H9 (cell line): ENCODE measurements around the gene COG4. TPM values are rescaled to one million over a fixed set of nuclear protein-coding genes. Genes with fewer than 3 reads are reported as not detected.

Experiments
- DNase-seq: peaks from one replicate; pipeline ENCODE4 v3.0.0-alpha.2; 2017
- H2AFZ ChIP-seq: one replicate; pipeline ENCODE4 v1.6.1; 2013; ENCODE audit warnings: mild to moderate bottlenecking, low read length, control low read depth, moderate library complexity
- H2AK5ac ChIP-seq: 2 replicates; pipeline ENCODE4 v1.6.1; 2013; ENCODE audit warnings: low read length, control low read depth, mixed read lengths; ENCODE audit not compliant: insufficient read length
- H2BK120ac ChIP-seq: one replicate; pipeline ENCODE4 v1.6.1; 2013; ENCODE audit warnings: low read depth, mild to moderate bottlenecking, low read length, control low read depth, inconsistent platforms; ENCODE audit not compliant: poor library complexity, severe bottlenecking
- H2BK12ac ChIP-seq: 2 replicates; pipeline ENCODE4 v1.6.1; 2013; ENCODE audit warnings: low read length, control low read depth, mixed read lengths, low read depth; ENCODE audit not compliant: insufficient read length
- H2BK15ac ChIP-seq: 2 replicates; pipeline ENCODE4 v1.6.1; 2013; ENCODE audit warnings: low read depth, low read length, control low read depth
- H2BK20ac ChIP-seq: one replicate; pipeline ENCODE4 v1.6.1; 2013; ENCODE audit warnings: low read depth, mild to moderate bottlenecking, low read length, control low read depth, inconsistent platforms; ENCODE audit not compliant: poor library complexity, severe bottlenecking
- H2BK5ac ChIP-seq: 2 replicates; pipeline ENCODE4 v1.6.1; 2013; ENCODE audit warnings: low read length, control low read depth, mixed read lengths; ENCODE audit not compliant: insufficient read length
- H3K14ac ChIP-seq: 2 replicates; pipeline ENCODE4 v1.6.1; 2013; ENCODE audit warnings: low read length, control low read depth; ENCODE audit not compliant: insufficient read depth
- H3K18ac ChIP-seq: 2 replicates; pipeline ENCODE4 v1.6.1; 2013; ENCODE audit warnings: low read depth, mild to moderate bottlenecking, mixed read lengths, low read length, control low read depth; ENCODE audit not compliant: insufficient read length
- H3K23ac ChIP-seq: 2 replicates; pipeline ENCODE4 v1.6.1; 2013; ENCODE audit warnings: low read length, control low read depth, mixed read lengths, low read depth; ENCODE audit not compliant: insufficient read length
- H3K23me2 ChIP-seq: 2 replicates; pipeline ENCODE4 v1.6.1; 2013; ENCODE audit warnings: low read depth, mild to moderate bottlenecking, mixed read lengths, low read length, control low read depth; ENCODE audit not compliant: insufficient read length, poor library complexity, severe bottlenecking
- H3K27ac ChIP-seq: 2 replicates; pipeline ENCODE4 v1.5.1; 2013; ENCODE audit warnings: low read length, control low read depth, mixed read lengths, low read depth; ENCODE audit not compliant: insufficient read length
- H3K27me3 ChIP-seq: 2 replicates; pipeline ENCODE4 v1.6.1; 2013; ENCODE audit warnings: low read length, control low read depth, inconsistent platforms; ENCODE audit not compliant: insufficient read depth
- H3K4ac ChIP-seq: 2 replicates; pipeline ENCODE4 v1.6.1; 2013; ENCODE audit warnings: low read depth, mild to moderate bottlenecking, control low read depth, inconsistent platforms, low read length, moderate library complexity
- H3K4me1 ChIP-seq: 2 replicates; pipeline ENCODE4 v1.6.1; 2013; ENCODE audit warnings: low read length, control low read depth, inconsistent platforms; ENCODE audit not compliant: insufficient read depth
- H3K4me2 ChIP-seq: 2 replicates; pipeline ENCODE4 v1.6.1; 2013; ENCODE audit warnings: low read length, control low read depth, mixed read lengths; ENCODE audit not compliant: insufficient read length, insufficient read depth
- H3K56ac ChIP-seq: 2 replicates; pipeline ENCODE4 v1.6.1; 2013; ENCODE audit warnings: low read depth, mild to moderate bottlenecking, mixed read lengths, low read length, control low read depth; ENCODE audit not compliant: insufficient read length
- H3K79me1 ChIP-seq: 2 replicates; pipeline ENCODE4 v1.6.1; 2013; ENCODE audit warnings: low read depth, mild to moderate bottlenecking, moderate library complexity, low read length, control low read depth, inconsistent platforms; ENCODE audit not compliant: insufficient read depth, poor library complexity, severe bottlenecking
- H3K79me2 ChIP-seq: 2 replicates; pipeline ENCODE4 v1.6.1; 2013; ENCODE audit warnings: low read length, control low read depth, inconsistent platforms; ENCODE audit not compliant: insufficient read depth
- H3K9ac ChIP-seq: 2 replicates; pipeline ENCODE4 v1.6.1; 2013; ENCODE audit warnings: low read length, control low read depth, mixed read lengths; ENCODE audit not compliant: insufficient read length; ENCODE audit errors: extremely low read depth
- H3K9me3 ChIP-seq: one replicate; pipeline ENCODE4 v1.6.1; 2013; ENCODE audit warnings: low read depth, low read length, inconsistent platforms; ENCODE audit not compliant: control insufficient read depth
- H3T11ph ChIP-seq: one replicate; pipeline ENCODE4 v1.6.1; 2013; ENCODE audit warnings: mild to moderate bottlenecking, low read length, control low read depth, inconsistent platforms
- H4K20me1 ChIP-seq: one replicate; pipeline ENCODE4 v1.6.1; 2013; ENCODE audit not compliant: control insufficient read depth, insufficient read length, insufficient read depth
- H4K5ac ChIP-seq: 2 replicates; pipeline ENCODE4 v1.6.1; 2013; ENCODE audit warnings: low read depth, mild to moderate bottlenecking, mixed read lengths, low read length, control low read depth; ENCODE audit not compliant: insufficient read length
- H4K8ac ChIP-seq: replicated peaks from 2 replicates; pipeline ENCODE4 v1.6.1; 2013; ENCODE audit warnings: low read length, control low read depth, mixed read lengths, low read depth; ENCODE audit not compliant: insufficient read length
- H4K91ac ChIP-seq: 2 replicates; pipeline ENCODE4 v1.6.1; 2013; ENCODE audit warnings: low read depth, mild to moderate bottlenecking, moderate library complexity, mixed read lengths, low read length, control low read depth; ENCODE audit not compliant: insufficient read length
- H3K27ac Mint-ChIP-seq, 3 experiments: 2 replicates in 2 of 3; 3 replicates in 1 of 3; pipeline ENCODE4 v1.8.0; 2020 to 2021; ENCODE audit warnings: mixed read lengths in 3 of 3, mild to moderate bottlenecking in 1 of 3, moderate library complexity in 1 of 3
- H3K27me3 Mint-ChIP-seq: 2 replicates; pipeline ENCODE4 v1.8.0; 2021; ENCODE audit warnings: low read depth, mild to moderate bottlenecking, moderate library complexity, mixed read lengths
- H3K36me3 Mint-ChIP-seq, 3 experiments: 2 replicates in 2 of 3; 3 replicates in 1 of 3; pipeline ENCODE4 v1.8.0; 2020 to 2021; ENCODE audit warnings: low read depth in 3 of 3, mixed read lengths in 3 of 3; ENCODE audit not compliant: insufficient read depth in 1 of 3
- H3K4me1 Mint-ChIP-seq, 2 experiments: 2 replicates each; pipeline ENCODE4 v1.8.0; 2020; ENCODE audit warnings: mixed read lengths in 2 of 2
- H3K4me3 Mint-ChIP-seq, 2 experiments: 2 replicates in 1 of 2; 3 replicates in 1 of 2; pipeline ENCODE4 v1.8.0; 2020 to 2021; ENCODE audit warnings: mild to moderate bottlenecking in 2 of 2, mixed read lengths in 2 of 2, moderate library complexity in 1 of 2
- H3K9me3 Mint-ChIP-seq, 2 experiments: 2 replicates in 1 of 2; 3 replicates in 1 of 2; pipeline ENCODE4 v1.8.0; 2020; ENCODE audit warnings: mild to moderate bottlenecking in 2 of 2, mixed read lengths in 2 of 2, moderate library complexity in 1 of 2
- WGBS: extraction: QIAGEN DNeasy Blood & Tissue Kit; methylation state at CpG from one replicate; pipeline ENCODE4 v1.1.7; 2013; ENCODE audit warnings: missing lambda C conversion rate, low lambda C conversion rate, mixed read lengths; ENCODE audit not compliant: insufficient read length; ENCODE audit errors: extremely low coverage; 5-methylcytosine and 5-hydroxymethylcytosine counted together
- total RNA-seq: library from RNA; stranded (reverse); gene quantifications from 2 replicates; pipeline ENCODE4 v1.2.1, GENCODE V29; 2021
- TF ChIP-seq, protein P1 (sequence below): fragments of 200-600 bp; sonication (generic); conservative IDR thresholded peaks from 3 replicates; pipeline ENCODE4 v1.8.0; 2021; ENCODE audit warnings: antibody characterized with exemption, mild to moderate bottlenecking

COG4 gene
- total RNA-seq, 1 experiment from 2014 or later: 51.9 TPM

DNA sequence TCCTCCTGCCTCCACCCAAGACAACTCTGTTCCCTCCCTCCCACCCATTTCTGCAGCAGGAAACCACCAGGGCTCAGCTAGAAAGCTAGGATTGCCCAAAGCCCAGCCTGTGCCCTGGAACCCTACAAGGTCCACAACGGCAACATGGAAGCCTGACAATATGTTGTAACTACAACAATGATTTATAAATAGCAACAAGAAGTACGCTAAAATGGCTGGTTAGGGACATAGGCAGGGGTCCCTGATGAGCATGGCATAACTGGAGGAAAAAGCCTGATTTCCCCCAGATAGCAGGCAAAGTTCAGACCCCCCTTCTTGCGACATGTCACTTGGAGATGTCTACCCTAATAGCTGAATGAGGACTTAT lies 91.0 kb downstream of the COG4 start:
- Histone ChIP-seq H3K4me2 (no peak overlapping the region), H4K20me1 (no peaks in the 10 kb centered on the region), H4K91ac (no peak overlapping the region), H3K23ac (no peak overlapping the region), H3K23me2 (peaks cover 8% of the 10 kb centered on the region), H3K79me2 (peaks cover 17% of the 10 kb centered on the region; the same call in 1 of the 2 replicates), H3K27me3 (no peaks in the 10 kb centered on the region), H2AK5ac (no peak overlapping the region), H3K18ac (no peak overlapping the region), H2AFZ (no peak overlapping the region), H3K4me1 (peaks cover 26% of the 10 kb centered on the region), H4K5ac (no peak overlapping the region), H3K27ac (no peak overlapping the region), H3K56ac (no peak overlapping the region), H2BK12ac (no peak overlapping the region), H3K9ac (no peak overlapping the region), H3K4ac (no peak overlapping the region), H2BK20ac (no peak overlapping the region), H3K14ac (no peak overlapping the region), H2BK15ac (no peak overlapping the region), H4K8ac (no peak overlapping the region), H3K79me1 (no peaks in the 10 kb centered on the region), H2BK120ac (no peak overlapping the region), H3T11ph (no peak overlapping the region), H3K9me3 (no peaks in the 10 kb centered on the region), H2BK5ac (no peak overlapping the region)
- Mint-ChIP-seq H3K27me3 (no peaks in the 10 kb centered on the region), H3K36me3 (peaks cover 7 to 18% (median 11%) of the 10 kb centered on the region in 3 experiments; a peak in 5 of 7 replicates), H3K9me3 (no peaks in the 10 kb centered on the region; a peak in 1 of 5 replicates), H3K4me1 (peaks cover 70 to 73% of the 10 kb centered on the region in 2 experiments), H3K27ac (peak overlapping the region; percentile 92 to 95 (median 94); a peak in 5 of 7 replicates), H3K4me3 (peak overlapping the region in 1 of 2 experiments; percentile 35; a peak in 1 of 5 replicates)
- TF ChIP-seq, protein P1, sequence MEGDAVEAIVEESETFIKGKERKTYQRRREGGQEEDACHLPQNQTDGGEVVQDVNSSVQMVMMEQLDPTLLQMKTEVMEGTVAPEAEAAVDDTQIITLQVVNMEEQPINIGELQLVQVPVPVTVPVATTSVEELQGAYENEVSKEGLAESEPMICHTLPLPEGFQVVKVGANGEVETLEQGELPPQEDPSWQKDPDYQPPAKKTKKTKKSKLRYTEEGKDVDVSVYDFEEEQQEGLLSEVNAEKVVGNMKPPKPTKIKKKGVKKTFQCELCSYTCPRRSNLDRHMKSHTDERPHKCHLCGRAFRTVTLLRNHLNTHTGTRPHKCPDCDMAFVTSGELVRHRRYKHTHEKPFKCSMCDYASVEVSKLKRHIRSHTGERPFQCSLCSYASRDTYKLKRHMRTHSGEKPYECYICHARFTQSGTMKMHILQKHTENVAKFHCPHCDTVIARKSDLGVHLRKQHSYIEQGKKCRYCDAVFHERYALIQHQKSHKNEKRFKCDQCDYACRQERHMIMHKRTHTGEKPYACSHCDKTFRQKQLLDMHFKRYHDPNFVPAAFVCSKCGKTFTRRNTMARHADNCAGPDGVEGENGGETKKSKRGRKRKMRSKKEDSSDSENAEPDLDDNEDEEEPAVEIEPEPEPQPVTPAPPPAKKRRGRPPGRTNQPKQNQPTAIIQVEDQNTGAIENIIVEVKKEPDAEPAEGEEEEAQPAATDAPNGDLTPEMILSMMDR: no peak
- DNase-seq: no peak
- no CpG with 5 or more reads among the region's 3 CpGs for WGBS
